GM19099 (cell line): ENCODE measurements around the gene SLC25A24.

Source experiments
- POLR2A ChIP-seq: IDR thresholded peaks from 3 replicates; pipeline ENCODE4 v1.6.1; 2011; ENCODE audit warnings: low read depth; ENCODE audit not compliant: insufficient read length; ENCODE audit errors: extremely low read depth

Gene SLC25A24

DNA sequence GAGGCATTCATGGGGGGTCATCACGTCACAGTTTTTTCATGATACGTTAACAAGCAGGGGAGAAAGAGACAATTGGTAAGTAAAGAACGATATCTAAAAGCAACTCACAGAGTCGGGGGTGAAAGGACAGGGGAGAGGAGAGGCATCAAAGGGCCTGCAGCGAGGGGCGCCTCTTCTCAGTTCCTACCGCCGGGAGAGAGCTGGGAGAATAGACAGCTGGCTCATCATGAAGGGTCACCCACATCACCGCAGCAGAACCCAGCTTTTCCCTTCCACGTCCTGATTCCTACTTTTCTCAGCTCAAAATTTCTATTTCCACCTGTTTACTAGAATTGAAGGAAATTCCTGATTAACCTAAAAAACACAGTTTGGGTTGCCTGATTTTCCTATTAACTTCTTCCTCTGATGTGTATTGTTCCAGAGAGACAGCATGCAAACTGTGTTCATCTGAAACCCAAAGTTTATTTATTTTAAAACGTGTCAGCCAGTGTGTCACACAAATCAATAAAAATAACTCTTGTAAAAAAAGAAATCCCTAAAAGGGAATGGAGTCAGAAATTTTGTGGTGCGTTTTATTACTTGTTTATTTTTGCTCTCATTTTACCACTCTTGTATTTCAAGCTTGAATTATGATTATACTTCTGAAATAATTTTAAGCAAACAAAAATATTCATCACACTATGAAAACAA is 75.4 kb downstream of the SLC25A24 start:
- TF ChIP-seq POLR2A, result no peak

GRCh38 chr1:108124023-108124422 is 76.1 kb downstream of the SLC25A24 start:
- TF ChIP-seq POLR2A, result no peak

- TF ChIP-seq POLR2A, result no peak
These were observed 78.6 kb downstream of the SLC25A24 start for GRCh38 chr1:108121358-108122143.

DNA sequence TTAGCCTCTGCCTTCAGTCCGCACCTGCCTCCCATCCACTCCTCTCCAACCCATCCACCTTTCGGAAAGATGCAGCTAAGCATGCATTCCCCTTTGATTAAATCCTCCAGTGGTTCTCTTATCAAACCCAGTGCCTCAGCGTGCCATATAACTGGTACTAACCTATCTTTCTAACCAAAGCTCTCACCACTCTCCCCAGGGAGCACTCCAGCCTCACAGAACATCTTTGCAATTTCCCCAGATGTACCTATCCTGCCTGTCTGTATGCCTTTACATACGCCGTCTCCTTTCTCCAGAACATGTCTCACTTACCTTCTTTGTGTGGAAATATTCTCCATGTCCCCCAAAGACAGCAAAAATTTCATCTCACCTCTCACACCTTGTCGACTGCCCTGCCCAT is 80.0 kb downstream of the SLC25A24 start:
- no peak for TF ChIP-seq POLR2A

GRCh38 chr1:108119500-108119899 is 80.6 kb downstream of the SLC25A24 start:
- TF ChIP-seq POLR2A, result no peak

DNA sequence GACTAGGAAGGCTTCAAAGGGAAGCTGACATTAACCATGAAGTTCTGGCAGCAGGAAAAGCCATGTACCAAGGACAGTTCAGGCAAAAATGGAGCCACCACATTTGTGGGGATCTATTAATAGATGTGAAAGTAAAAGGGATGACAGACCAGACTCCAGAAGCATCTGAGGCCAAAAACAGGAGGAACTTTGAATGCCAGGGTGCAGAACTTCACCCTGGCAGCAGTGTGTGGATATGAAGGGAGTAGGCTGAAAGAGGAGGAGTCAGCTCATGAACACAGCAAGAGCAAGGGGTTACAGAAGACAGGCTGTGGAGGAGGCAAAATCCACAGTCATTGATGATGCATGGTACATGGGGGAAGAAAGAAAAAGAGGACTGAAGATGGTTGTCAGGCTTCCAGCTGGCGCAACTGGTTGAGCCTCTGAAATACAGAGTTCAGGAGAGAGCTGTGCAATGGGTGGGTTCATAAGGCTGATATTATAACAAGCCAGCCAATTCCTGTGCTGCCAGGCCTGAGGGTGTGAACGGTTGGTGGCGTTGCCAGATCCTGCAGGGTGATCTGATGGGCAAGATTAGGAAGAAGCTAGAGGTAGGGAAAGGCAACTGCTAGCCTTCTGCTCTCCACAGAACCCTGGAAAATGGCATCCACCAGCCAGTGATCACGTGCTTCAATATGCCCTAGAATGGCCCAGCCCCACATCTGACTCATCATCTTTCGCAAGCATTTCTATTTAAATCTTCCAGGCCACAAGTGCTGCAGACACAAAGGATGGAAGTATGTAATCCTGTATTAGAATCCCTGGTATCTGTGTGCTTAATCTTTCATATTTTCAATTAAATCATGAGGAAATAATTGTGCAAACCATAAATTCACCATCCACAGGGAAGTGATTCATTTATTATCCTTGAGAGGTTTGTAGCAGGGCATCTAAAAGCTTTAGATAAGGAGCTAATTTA is 81.9 kb downstream of the SLC25A24 start:
- TF ChIP-seq POLR2A, result no peak

- no peak for TF ChIP-seq POLR2A
These were observed 82.9 kb downstream of the SLC25A24 start for GRCh38 chr1:108117237-108117636.

- no peak for TF ChIP-seq POLR2A
These were observed 86.0 kb downstream of the SLC25A24 start for GRCh38 chr1:108114033-108114599.

GRCh38 chr1:108113496-108113895 is 86.6 kb downstream of the SLC25A24 start:
- no peak for TF ChIP-seq POLR2A

DNA sequence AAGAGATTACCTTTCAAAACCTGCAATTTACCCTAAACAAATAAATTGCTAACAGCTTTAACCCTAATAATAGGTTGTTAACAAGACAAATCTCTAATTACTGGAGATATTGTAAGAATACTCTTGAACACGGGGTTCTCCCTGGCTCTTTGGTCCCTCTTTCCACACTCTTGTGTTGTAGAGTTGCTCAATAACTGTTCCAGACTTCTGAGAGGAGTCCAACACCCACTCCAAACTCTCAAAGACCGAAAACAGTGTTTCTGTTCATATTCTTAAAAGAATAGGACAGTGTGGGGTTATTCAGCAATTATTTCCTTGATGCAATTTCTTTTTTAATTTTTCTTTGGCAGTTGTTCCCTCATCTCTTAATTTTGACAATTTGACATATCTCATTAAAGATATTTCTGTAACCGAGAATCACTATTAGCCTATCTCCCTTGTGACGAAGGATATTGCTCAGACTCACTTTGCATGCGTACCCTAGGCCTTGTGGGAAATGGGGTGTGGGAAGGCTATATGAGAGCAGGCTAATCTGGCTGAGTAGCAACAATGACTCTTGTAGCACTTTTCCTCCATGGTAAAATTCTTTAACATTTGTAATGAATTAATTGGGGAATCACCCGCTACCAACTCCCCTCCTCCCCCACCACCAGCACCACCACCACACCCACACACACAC is 90.7 kb downstream of the SLC25A24 start:
- TF ChIP-seq POLR2A, result no peak

DNA sequence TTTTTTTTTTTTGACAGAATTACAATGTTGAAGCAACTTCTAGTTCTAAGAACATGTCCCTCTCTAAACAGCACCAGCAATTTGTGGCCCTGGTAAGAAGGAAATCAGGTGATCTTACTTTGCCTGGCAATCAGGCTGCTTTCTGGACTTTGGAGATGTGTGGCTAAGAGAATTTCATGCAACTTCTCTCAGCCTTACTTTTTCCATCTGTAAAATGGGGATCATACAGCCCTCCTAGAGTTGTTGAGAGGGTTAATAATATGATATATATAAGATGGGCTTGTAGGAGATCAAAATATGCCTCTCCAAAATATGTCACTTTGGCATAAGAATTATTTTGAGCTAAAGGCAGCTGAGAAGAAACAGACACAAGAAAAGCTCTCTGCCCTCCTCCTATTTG is 92.0 kb downstream of the SLC25A24 start:
- no peak for TF ChIP-seq POLR2A

DNA sequence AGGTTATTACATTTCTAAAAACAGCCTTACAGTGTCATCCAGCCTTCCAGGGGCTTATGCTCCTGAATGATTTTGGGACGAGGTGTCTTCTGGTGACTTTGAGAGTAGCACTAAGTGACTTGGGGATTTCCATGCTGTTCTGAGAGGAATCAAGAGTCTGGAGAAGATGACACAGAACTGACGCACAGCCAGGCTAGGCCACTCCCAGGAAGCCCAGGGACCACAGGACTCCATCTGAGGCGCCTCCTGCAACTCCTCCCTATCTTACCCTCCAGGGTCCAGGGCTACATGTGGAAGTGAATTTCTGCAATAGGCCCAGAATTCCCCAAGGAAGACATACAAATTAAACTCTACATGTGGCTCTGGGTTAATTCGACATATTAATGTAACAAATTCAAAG is 92.5 kb downstream of the SLC25A24 start:
- no peak for TF ChIP-seq POLR2A

DNA sequence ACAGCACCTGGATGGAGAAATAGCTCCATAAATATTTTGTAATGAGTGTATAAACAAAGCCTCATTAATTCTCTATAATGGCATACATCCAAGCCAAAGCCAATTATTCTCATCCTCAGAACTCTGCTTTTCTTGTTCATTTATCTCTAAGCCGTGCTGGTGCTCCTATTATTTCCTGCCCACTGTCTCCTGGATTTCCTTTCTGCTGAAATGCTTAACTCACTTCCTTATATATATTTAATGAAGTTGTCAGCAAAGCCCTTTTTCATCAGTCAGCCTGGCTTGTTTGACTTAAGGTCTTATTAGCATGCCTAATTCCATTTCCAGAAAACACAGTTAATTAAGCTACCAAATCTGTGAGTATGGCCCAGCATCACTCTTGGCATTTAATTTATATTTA is 93.4 kb downstream of the SLC25A24 start:
- no peak for TF ChIP-seq POLR2A

- TF ChIP-seq POLR2A, result no peak
These were observed 100.0 kb downstream of the SLC25A24 start for GRCh38 chr1:108100148-108100547.
